Pancreas (tissue), 10 donors: ENCODE data around the gene SBF1. TPM values are rescaled to one million over a fixed set of nuclear protein-coding genes. Genes with fewer than 3 reads are reported as not detected.
"Not testable (repeated sequence)": the region's sequence is repeated elsewhere in the genome, so short reads cannot be mapped to it uniquely, and the experiment has no call there.

Experiments used
- ATAC-seq, 4 donors: fragments of 200-7000 bp; cut with Tn5 transposase; one replicate each; pipeline versions ENCODE4 v1.8.0 to v1.9.1; 2020; ENCODE audit warnings: mild to moderate bottlenecking in 4 of 4, moderate library complexity in 4 of 4
- DNase-seq, 6 donors: peaks; one replicate each; pipeline ENCODE4 v3.0.0-alpha.2; 2020
- FAIRE-seq: peaks from 2 replicates; lab custom pipeline; 2012; peaks lifted over from hg19 to GRCh38; lab: Jason Lieb, UNC
- H3K27ac ChIP-seq, 4 donors: fragments of 200-600 bp; sonication (generic); 1 replicate in 3 of 4; 2 replicates in 1 of 4; pipeline versions ENCODE4 v1.5.0 to v1.8.0; 2020
- H3K27me3 ChIP-seq, 4 donors: fragments of 200-600 bp; one replicate each; pipeline ENCODE4 v1.8.0; 2021
- H3K36me3 ChIP-seq, 3 donors: fragments of 200-600 bp; sonication (generic) in 1 of 3; one replicate each; pipeline versions ENCODE4 v1.5.0 to v1.8.0; 2020 to 2021
- H3K4me1 ChIP-seq, 3 donors: fragments of 200-600 bp; one replicate each; pipeline ENCODE4 v1.8.0; 2021
- H3K4me3 ChIP-seq, 4 donors: fragments of 200-600 bp; sonication (generic) in 2 of 4; one replicate each; pipeline versions ENCODE4 v1.5.0 to v1.8.0; 2020 to 2021
- H3K9me3 ChIP-seq, 4 donors: fragments of 200-600 bp; one replicate each; pipeline ENCODE4 v1.8.0; 2021
- CTCF ChIP-seq, 4 donors: fragments of 200-600 bp; sonication (generic) in 3 of 4; IDR thresholded peaks; one replicate each; pipeline versions ENCODE4 v1.5.0 to v1.8.0; 2021; ENCODE audit warnings: antibody characterized with exemption in 4 of 4
- WGBS, 2 donors: extraction: QIAGEN DNeasy Blood & Tissue Kit; methylation state at CpG; one replicate each; pipeline ENCODE4 v1.1.7; 2013; 5-methylcytosine and 5-hydroxymethylcytosine counted together
- intact Hi-C, 3 donors: fragments of 100-400 bp; cut with DNase I; formaldehyde crosslinking; loops; one replicate each; pipeline versions ENCODE4 v1.11.1 to v1.14.2; 2022
- polyA plus RNA-seq, 2 donors: library from polyadenylated mRNA; stranded (reverse); fragments of 200-250 nt; gene quantifications; one replicate each; pipeline ENCODE4 v1.2.3, GENCODE V29; 2013
- total RNA-seq, 6 donors: library from RNA; stranded (reverse); fragmentation: NEBNext Ultra II Directional in 4 of 6; extraction: Animal tissue kit (Norgen Biotek cat#: 25700) in 4 of 6; gene quantifications; one replicate each; pipeline versions ENCODE4 v1.2.1 to v1.2.4, GENCODE V29; 2021 to 2023
- donor health status: healthy with polysubstance abuse.
- donor health status: DM: no; HTN: no; CAD: no; lungs with moderate emphysema.
- donor health status: DM: no; HTN: no; CAD: no.
- donor health status: control.
- donor health status: control.
- donor health status: Bipolar disorder and iron deficiency.
- donor health status: DM: yes; HTN: yes; CAD: no.
- donor health status: DM: no; HTN: no; CAD: no.
- donor health status: DM: no; HTN: no; CAD: no.
- donor health status: DM: yes; HTN: yes; CAD: no.

SBF1 gene
- total and polyA plus RNA-seq, 8 donors: 36.8 to 76.5 (median 56.1) TPM

DNA sequence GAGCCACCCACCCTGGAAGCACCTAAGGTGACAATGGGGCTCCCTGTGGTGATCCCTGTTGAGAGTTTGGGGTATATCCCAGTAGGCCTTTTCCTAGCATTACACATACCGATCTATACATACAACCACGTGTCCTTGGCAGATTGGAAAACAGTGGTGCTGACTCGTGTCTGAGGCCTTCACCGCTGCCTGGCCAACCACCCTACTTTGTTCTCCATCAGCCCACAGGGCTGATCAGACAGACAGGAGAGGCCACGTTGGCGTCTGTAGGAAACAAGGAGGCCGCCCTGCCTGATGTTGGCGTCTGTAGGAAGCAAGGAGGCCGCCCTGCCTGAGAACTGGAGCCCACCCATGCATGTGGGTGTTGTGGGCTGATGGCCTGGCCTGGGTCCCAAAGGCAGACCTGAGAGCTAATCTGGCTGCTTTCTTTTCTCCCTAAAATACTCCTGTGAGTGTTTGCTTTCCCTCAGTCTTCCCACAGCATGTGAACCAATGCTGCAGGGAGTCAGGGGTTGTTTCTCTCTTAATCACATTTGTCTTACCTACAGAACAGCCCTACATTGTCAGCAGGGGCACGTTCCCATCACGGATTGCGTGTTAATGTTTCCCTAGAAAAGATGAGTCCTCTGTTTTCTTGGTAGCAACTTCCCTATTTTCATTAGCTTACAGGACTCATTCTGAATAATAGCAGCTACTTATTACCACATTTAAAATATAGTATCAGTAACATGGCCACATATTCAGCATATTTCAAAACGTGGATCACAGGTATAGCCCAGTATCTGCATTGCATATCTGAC, 57.2 kb downstream of the SBF1 start:
- no peak for FAIRE-seq

GRCh38 chr22:50416996-50417395, 57.8 kb downstream of the SBF1 start:
- Histone ChIP-seq H3K9me3 (no peaks in the 10 kb centered on the region), H3K36me3 (peaks cover 11 to 55% (median 23%) of the 10 kb centered on the region in 3 donors), H3K27me3 (no peaks in the 10 kb centered on the region), H3K4me1 (no peaks in the 10 kb centered on the region), H3K4me3 (no peak overlapping the region), H3K27ac (no peak overlapping the region)
- intact Hi-C loops: loop anchor here in 1 of 3 donors (10.0 kb wide), 1 partner anchor 48 kb away; no protein-coding TSS in a partner anchor
- whole genome bisulfite sequencing, 2 donors: 91% methylated on average over 8 of the region's 8 CpGs
- ATAC-seq (peak in 1 of 4 donors; percentile 29), DNase-seq (no peak), FAIRE-seq (no peak)
- no peak for TF ChIP-seq CTCF (IDR thresholded peaks at IDR 0.05)

More for the DNA sequence above, 57.2 kb downstream of the SBF1 start:
- H3K4me1 ChIP-seq: no peaks in the 10 kb centered on the region
- H3K27me3 ChIP-seq: no peaks in the 10 kb centered on the region
- WGBS, 2 donors: 85 to 91% methylated on average over 13 of the region's 13 CpGs
- DNase-seq (no peak), ATAC-seq (no peak)
- H3K9me3 ChIP-seq: no peaks in the 10 kb centered on the region
- peaks cover 11 to 59% (median 23%) of the 10 kb centered on the region in 3 donors for H3K36me3 ChIP-seq
- no peak overlapping the region for H3K27ac ChIP-seq
- intact Hi-C loops: loop anchor here in 1 of 3 donors (10.0 kb wide), 1 partner anchor 47 kb away; no protein-coding TSS in a partner anchor
- no peak for TF ChIP-seq CTCF (IDR thresholded peaks at IDR 0.05)
- no peak overlapping the region for H3K4me3 ChIP-seq

DNA sequence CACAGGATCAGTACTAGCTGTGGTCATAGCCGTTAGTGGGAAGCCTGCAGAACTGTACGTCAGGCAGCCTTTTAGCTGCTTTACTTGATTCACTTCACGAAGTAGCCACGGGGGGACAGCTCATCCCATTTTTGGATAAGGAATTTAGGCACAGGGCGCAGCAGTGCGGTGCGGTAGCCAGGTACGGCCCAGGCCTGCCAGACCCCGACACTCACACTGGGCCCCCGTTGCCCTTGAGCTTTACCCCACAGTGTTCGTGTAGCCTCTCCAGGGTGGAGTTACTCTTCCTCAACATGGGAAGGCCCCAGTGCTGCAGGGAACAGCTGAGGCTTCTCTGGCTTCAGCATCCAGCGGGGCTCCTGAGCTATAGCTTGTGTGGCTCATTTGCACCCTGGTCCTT, 59.4 kb downstream of the SBF1 start:
- Histone ChIP-seq H3K27me3 (no peaks in the 10 kb centered on the region), H3K4me1 (no peaks in the 10 kb centered on the region), H3K9me3 (no peaks in the 10 kb centered on the region), H3K4me3 (no peak overlapping the region), H3K36me3 (peaks cover 11 to 54% (median 23%) of the 10 kb centered on the region in 3 donors), H3K27ac (no peak overlapping the region)
- 92 to 94% methylated on average over 12 of the region's 12 CpGs for WGBS, 2 donors
- intact Hi-C loops: loop anchor here in 1 of 3 donors (10.0 kb wide), 1 partner anchor 49 kb away; no protein-coding TSS in a partner anchor
- no peak for ATAC-seq
- DNase-seq: no peak
- no peak for FAIRE-seq
- no peak for TF ChIP-seq CTCF (IDR thresholded peaks at IDR 0.05)

DNA sequence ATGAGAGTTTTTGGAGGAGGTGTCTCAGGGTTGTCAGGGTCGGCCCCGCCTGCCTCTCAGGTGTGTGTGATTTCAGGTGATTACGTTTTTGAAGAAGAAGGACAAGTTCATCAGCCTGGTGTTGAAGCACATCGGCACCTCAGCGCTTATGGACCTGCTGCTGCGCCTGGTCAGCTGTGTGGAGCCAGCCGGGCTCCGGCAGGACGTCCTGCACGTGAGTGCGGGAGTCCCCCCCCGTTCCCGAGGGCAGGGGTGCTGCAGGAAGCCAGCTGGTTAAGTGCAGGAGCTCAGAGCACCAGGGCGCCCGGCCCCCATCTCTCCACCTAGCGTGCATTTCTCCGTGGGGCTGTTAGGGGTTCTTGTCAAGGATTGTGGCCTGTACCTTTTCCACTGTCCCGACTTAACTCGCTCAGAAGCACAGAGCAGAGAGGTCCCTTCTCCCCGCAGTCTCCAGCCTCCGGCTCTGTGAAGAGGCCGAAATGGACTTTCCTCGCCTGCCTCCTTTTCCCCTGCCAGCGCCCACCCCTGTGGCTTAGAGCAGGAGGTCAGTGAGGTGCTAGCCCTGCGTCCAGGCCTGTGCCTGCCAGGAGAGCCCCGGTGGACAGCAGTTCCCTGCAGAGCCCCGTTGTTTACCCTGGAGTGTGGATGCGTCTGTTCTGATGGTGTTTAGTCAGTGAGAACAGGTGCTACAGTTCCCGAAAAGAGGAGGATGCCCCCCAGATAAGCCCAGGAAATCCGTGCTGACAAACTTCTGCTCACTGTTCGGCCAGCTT, 60.2 kb downstream of the SBF1 start:
- Histone ChIP-seq H3K9me3 (no peaks in the 10 kb centered on the region), H3K27me3 (no peaks in the 10 kb centered on the region), H3K4me1 (no peaks in the 10 kb centered on the region), H3K27ac (no peak overlapping the region), H3K36me3 (peaks cover 8 to 47% (median 16%) of the 10 kb centered on the region in 3 donors), H3K4me3 (no peak overlapping the region)
- FAIRE-seq (no peak), DNase-seq (no peak), ATAC-seq (no peak)
- TF ChIP-seq CTCF (IDR thresholded peaks at IDR 0.05): no peak
- intact Hi-C loops: loop anchor here in 1 of 3 donors (10.0 kb wide), 1 partner anchor 50 kb away; no protein-coding TSS in a partner anchor
- WGBS, 2 donors: 84 to 85% methylated on average over 30 to 31 of the region's 31 CpGs

DNA sequence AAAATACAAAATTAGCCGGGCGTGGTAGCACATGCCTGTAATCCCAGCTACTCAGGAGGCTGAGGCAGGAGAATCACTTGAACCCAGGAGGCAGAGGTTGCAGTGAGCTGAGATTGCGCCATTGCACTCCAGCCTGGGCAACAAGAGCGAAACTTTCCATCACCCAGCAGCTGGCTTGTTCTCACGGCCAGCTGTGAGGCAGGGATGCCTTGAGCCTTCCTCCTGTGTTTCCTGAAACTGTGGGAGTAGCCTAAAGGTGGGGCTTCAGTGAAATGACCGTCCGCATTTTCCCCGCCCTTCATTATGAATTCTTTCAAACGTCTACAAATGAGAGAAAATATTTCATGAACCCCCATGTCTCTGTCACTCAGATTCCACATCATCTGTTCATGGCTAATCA, 65.9 kb downstream of the SBF1 start:
- H3K4me3 ChIP-seq, H3K9me3 ChIP-seq, H3K4me1 ChIP-seq, intact Hi-C loops, H3K27ac ChIP-seq, FAIRE-seq, H3K27me3 ChIP-seq: not testable (repeated sequence)
- peak; percentile 35 to 57 (median 50) for ATAC-seq
- peaks cover 0 to 17% (median 0%) of the 10 kb centered on the region in 3 donors for H3K36me3 ChIP-seq
- DNase-seq: peak in 3 of 6 donors; percentile 9 to 44 (median 37)
- WGBS, 2 donors: 64% methylated on average over 9 of the region's 9 CpGs
